ENCODE results near the gene SLC26A1.

SLC26A1 gene

DNA sequence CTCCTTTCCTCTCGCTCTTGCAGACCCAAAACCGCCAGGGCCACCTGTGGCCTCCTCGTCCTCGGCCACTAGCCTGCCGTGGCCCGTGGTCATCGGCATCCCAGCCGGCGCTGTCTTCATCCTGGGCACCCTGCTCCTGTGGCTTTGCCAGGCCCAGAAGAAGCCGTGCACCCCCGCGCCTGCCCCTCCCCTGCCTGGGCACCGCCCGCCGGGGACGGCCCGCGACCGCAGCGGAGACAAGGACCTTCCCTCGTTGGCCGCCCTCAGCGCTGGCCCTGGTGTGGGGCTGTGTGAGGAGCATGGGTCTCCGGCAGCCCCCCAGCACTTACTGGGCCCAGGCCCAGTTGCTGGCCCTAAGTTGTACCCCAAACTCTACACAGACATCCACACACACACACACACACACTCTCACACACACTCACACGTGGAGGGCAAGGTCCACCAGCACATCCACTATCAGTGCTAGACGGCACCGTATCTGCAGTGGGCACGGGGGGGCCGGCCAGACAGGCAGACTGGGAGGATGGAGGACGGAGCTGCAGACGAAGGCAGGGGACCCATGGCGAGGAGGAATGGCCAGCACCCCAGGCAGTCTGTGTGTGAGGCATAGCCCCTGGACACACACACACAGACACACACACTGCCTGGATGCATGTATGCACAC lies 31.8 kb upstream of the SLC26A1 start:
- Mint-ChIP-seq H3K36me3 (ENCODE audit: low read depth) (peaks cover 11% of the 10 kb centered on the region), H3K4me3 (peak overlapping the region in 1 of 3 experiments; percentile 55), H3K9me3 (no peaks in the 10 kb centered on the region), H3K4me1 (peaks cover 26% of the 10 kb centered on the region), H3K27me3 (ENCODE audit: low read depth) (no peaks in the 10 kb centered on the region), H3K27ac (peak overlapping the region in 2 of 3 experiments; percentile 23 to 45)
- TF ChIP-seq, protein P1, sequence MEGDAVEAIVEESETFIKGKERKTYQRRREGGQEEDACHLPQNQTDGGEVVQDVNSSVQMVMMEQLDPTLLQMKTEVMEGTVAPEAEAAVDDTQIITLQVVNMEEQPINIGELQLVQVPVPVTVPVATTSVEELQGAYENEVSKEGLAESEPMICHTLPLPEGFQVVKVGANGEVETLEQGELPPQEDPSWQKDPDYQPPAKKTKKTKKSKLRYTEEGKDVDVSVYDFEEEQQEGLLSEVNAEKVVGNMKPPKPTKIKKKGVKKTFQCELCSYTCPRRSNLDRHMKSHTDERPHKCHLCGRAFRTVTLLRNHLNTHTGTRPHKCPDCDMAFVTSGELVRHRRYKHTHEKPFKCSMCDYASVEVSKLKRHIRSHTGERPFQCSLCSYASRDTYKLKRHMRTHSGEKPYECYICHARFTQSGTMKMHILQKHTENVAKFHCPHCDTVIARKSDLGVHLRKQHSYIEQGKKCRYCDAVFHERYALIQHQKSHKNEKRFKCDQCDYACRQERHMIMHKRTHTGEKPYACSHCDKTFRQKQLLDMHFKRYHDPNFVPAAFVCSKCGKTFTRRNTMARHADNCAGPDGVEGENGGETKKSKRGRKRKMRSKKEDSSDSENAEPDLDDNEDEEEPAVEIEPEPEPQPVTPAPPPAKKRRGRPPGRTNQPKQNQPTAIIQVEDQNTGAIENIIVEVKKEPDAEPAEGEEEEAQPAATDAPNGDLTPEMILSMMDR (IDR thresholded peaks at IDR 0.05; ENCODE audit: unreplicated experiment in 3 of 3): no peak

DNA sequence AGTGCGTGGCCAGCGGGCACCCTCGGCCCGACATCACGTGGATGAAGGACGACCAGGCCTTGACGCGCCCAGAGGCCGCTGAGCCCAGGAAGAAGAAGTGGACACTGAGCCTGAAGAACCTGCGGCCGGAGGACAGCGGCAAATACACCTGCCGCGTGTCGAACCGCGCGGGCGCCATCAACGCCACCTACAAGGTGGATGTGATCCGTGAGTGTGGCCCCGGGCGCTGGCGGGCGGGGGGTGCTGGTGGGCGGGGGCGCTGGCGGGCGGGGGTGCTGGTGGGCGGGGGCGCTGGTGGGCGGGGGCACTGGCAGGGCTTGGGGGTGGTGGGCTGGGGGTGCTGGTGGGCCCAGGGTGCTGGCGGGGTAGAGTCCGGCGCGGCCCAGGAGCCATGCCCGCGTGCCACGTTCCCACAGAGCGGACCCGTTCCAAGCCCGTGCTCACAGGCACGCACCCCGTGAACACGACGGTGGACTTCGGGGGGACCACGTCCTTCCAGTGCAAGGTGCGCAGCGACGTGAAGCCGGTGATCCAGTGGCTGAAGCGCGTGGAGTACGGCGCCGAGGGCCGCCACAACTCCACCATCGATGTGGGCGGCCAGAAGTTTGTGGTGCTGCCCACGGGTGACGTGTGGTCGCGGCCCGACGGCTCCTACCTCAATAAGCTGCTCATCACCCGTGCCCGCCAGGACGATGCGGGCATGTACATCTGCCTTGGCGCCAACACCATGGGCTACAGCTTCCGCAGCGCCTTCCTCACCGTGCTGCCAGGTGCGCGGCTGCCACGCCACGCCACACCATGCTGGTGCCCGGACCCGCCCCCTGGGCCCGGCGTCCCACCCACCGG lies 30.9 kb upstream of the SLC26A1 start:
- Mint-ChIP-seq H3K27me3 (ENCODE audit: low read depth) (no peaks in the 10 kb centered on the region), H3K4me1 (peaks cover 33% of the 10 kb centered on the region)

DNA sequence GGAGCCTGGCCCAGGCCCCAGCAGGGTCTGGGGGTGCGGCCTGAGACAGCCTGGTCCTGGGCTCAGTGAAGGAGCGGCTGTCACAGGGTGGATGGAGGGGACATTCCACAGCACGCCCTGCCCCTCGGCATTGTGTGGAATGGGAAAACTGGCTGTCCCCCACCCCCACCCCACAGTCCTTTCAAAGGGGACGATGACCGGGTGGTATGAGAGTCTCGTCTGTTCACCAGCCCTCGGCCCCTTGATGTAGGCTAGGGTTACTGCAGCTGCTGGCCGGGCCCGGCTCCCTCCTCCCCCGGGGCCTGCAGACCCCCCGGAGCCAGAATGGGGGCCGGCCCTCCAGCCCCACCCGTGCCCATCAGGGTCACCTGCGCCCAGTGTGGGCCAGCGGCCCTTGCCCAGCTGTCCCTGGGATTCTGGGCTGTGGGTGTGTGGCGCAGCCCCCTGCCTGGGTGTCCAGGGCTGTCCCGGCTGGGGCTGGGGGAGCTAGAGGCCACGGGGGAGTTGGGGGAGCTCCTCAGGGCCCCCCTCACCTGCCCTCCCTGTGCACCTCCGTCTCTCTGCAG lies 30.0 kb upstream of the SLC26A1 start:
- Mint-ChIP-seq H3K4me1 (peaks cover 41% of the 10 kb centered on the region), H3K36me3 (ENCODE audit: low read depth) (peaks cover 11% of the 10 kb centered on the region), H3K9me3 (no peaks in the 10 kb centered on the region), H3K4me3 (no peak overlapping the region), H3K27ac (no peak overlapping the region), H3K27me3 (ENCODE audit: low read depth) (no peaks in the 10 kb centered on the region)
- TF ChIP-seq, protein P1 (IDR thresholded peaks at IDR 0.05; ENCODE audit: unreplicated experiment in 3 of 3): no peak

More for the DNA sequence above, 30.9 kb upstream of the SLC26A1 start:
- no peak overlapping the region for H3K27ac Mint-ChIP-seq
- TF ChIP-seq, protein P1 (IDR thresholded peaks at IDR 0.05; ENCODE audit: unreplicated experiment in 3 of 3): no peak
- peaks cover 11% of the 10 kb centered on the region for H3K36me3 Mint-ChIP-seq (ENCODE audit: low read depth)
- H3K4me3 Mint-ChIP-seq: no peak overlapping the region
- no peaks in the 10 kb centered on the region for H3K9me3 Mint-ChIP-seq

DNA sequence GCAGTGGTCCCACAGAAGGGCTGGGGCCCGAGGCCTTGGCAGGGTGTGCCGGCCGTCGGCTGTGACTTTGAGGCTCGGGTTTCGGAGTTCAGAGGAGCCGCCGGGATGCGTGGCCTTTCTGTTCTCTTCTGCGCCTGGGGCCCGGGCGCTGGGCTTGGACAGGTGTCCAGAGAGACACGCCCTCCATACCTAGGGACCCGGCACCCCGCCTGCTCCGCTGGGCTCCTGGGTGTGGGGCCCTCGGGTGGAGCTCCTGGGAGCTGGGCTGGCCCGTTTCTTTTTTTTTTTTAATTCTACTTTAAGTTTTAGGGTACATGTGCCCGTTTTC lies 29.5 kb upstream of the SLC26A1 start:
- Mint-ChIP-seq H3K4me1 (peaks cover 42% of the 10 kb centered on the region), H3K4me3 (no peak overlapping the region), H3K9me3 (no peaks in the 10 kb centered on the region), H3K27ac (no peak overlapping the region), H3K36me3 (ENCODE audit: low read depth) (peaks cover 11% of the 10 kb centered on the region), H3K27me3 (ENCODE audit: low read depth) (no peaks in the 10 kb centered on the region)
- TF ChIP-seq, protein P1 (IDR thresholded peaks at IDR 0.05; ENCODE audit: unreplicated experiment in 3 of 3): no peak

DNA sequence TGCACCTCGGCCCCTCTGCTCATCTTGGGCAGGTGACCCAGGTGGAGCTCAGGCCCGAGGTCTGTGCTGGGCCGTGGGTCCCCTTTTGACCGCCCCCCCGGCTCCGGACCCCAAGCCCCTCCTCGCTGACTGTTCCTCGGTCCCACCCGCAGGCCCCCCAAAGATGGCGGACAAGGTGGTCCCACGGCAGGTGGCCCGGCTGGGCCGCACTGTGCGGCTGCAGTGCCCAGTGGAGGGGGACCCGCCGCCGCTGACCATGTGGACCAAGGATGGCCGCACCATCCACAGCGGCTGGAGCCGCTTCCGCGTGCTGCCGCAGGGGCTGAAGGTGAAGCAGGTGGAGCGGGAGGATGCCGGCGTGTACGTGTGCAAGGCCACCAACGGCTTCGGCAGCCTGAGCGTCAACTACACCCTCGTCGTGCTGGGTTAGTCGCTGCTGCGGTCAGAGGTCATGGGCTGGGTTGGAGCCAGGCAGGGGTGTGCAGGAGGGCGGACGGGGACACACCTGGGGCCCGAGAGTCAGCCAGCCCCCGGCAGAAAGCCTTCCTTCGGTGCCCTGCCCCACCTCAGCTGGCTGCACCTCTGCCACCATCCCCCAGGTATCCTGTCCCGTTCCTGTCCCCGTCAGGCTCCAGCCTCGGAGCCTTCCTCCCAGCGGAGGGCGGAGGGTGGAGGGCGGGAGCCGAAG lies 29.0 kb upstream of the SLC26A1 start:
- H3K9me3 Mint-ChIP-seq: no peaks in the 10 kb centered on the region
- no peak overlapping the region for H3K4me3 Mint-ChIP-seq
- H3K27ac Mint-ChIP-seq: no peak overlapping the region
- TF ChIP-seq, protein P1 (IDR thresholded peaks at IDR 0.05; ENCODE audit: unreplicated experiment in 3 of 3): no peak
- H3K4me1 Mint-ChIP-seq: peaks cover 43% of the 10 kb centered on the region
- H3K27me3 Mint-ChIP-seq (ENCODE audit: low read depth): no peaks in the 10 kb centered on the region
- H3K36me3 Mint-ChIP-seq (ENCODE audit: low read depth): peaks cover 11% of the 10 kb centered on the region

Measured in nephron (organoid).